H1 (cell line): ENCODE measurements around the gene ENOPH1. TPM values are rescaled to one million over a fixed set of nuclear protein-coding genes. Genes with fewer than 3 reads are reported as not detected.

Source experiments
- CTCF ChIA-PET: fragments of 300-600 bp; sonication (Branson Sonifier 250); formaldehyde crosslinking; loops from one replicate; lab custom pipeline; 2021; ENCODE audit not compliant: partially characterized antibody; lab: Charles Lee
- POLR2A ChIA-PET: fragments of 300-600 bp; sonication (Branson Sonifier 250); formaldehyde crosslinking; loops from one replicate; lab custom pipeline; 2021; ENCODE audit warnings: inconsistent platforms; ENCODE audit not compliant: partially characterized antibody; lab: Charles Lee
- DNase-seq, 2 experiments: peaks; one replicate each; pipeline versions ENCODE4 v3.0.0 to v3.0.0-alpha.2; 2010 to 2022; ENCODE audit warnings: low spot score in 2 of 2, low read depth in 1 of 2, mixed read lengths in 1 of 2
- FAIRE-seq: peaks from 2 replicates; lab custom pipeline; 2011; peaks lifted over from hg19 to GRCh38; lab: Jason Lieb, UNC
- H2AFZ ChIP-seq: 2 replicates; pipeline ENCODE4 v1.8.1; 2012; ENCODE audit warnings: low read length, inconsistent platforms
- H2AK5ac ChIP-seq: 2 replicates; pipeline ENCODE4 v1.6.1; 2013; ENCODE audit warnings: low read depth, low read length
- H2BK120ac ChIP-seq: replicated peaks from 2 replicates; pipeline ENCODE3; 2013; ENCODE audit warnings: low read depth, low read length, inconsistent platforms
- H2BK12ac ChIP-seq: 2 replicates; pipeline ENCODE4 v1.6.1; 2013; ENCODE audit warnings: low read depth, low read length
- H2BK15ac ChIP-seq: 2 replicates; pipeline ENCODE4 v1.6.1; 2013; ENCODE audit warnings: low read length
- H2BK20ac ChIP-seq: 2 replicates; pipeline ENCODE4 v1.6.1; 2013; ENCODE audit warnings: low read length
- H2BK5ac ChIP-seq: 2 replicates; pipeline ENCODE4 v1.6.1; 2013; ENCODE audit warnings: low read depth, low read length
- H3K14ac ChIP-seq: 2 replicates; pipeline ENCODE4 v1.6.1; 2013; ENCODE audit warnings: inconsistent platforms; ENCODE audit not compliant: insufficient read length
- H3K18ac ChIP-seq: 2 replicates; pipeline ENCODE4 v1.6.1; 2013; ENCODE audit warnings: low read length; ENCODE audit errors: extremely low read depth
- H3K23ac ChIP-seq: 2 replicates; pipeline ENCODE4 v1.6.1; 2013; ENCODE audit warnings: inconsistent platforms; ENCODE audit not compliant: insufficient read length
- H3K23me2 ChIP-seq: 2 replicates; pipeline ENCODE4 v1.6.1; 2013; ENCODE audit warnings: low read depth, low read length
- H3K27ac ChIP-seq: 2 replicates; pipeline ENCODE4 v1.6.1; 2011; ENCODE audit warnings: low read depth, low read length, inconsistent platforms
- H3K27me3 ChIP-seq, 4 experiments: replicated peaks in 1 of 4; 1 replicate in 1 of 4; 2 replicates in 3 of 4; pipeline versions ENCODE4 v1.6.1 to v1.8.1; 2011 to 2013; ENCODE audit warnings: low read length in 3 of 4, mild to moderate bottlenecking in 3 of 4, inconsistent platforms in 2 of 4, mixed read lengths in 2 of 4, moderate library complexity in 1 of 4; ENCODE audit not compliant: control insufficient read depth in 3 of 4, insufficient read depth in 3 of 4; ENCODE audit errors: extremely low read depth in 1 of 4
- H3K36me3 ChIP-seq, 4 experiments: 2 replicates each; pipeline versions ENCODE4 v1.6.1 to v1.8.1; 2011 to 2013; ENCODE audit warnings: mild to moderate bottlenecking in 4 of 4, low read length in 3 of 4, moderate library complexity in 2 of 4, control low read depth in 1 of 4, inconsistent platforms in 1 of 4; ENCODE audit not compliant: insufficient read depth in 4 of 4, control insufficient read depth in 2 of 4
- H3K4ac ChIP-seq: replicated peaks from 2 replicates; pipeline ENCODE3; 2013; ENCODE audit warnings: low read length, low read depth, mixed read lengths, inconsistent platforms; ENCODE audit not compliant: insufficient read length
- H3K4me1 ChIP-seq, 4 experiments: replicated peaks in 1 of 4; 1 replicate in 1 of 4; 2 replicates in 3 of 4; pipeline versions ENCODE4 v1.6.1 to v1.8.1; 2011 to 2013; ENCODE audit warnings: low read length in 3 of 4, inconsistent platforms in 2 of 4, mixed read lengths in 1 of 4; ENCODE audit not compliant: insufficient read depth in 4 of 4, control insufficient read depth in 3 of 4
- H3K4me2 ChIP-seq, 2 experiments: 2 replicates each; pipeline versions ENCODE4 v1.6.1 to v1.8.1; 2011 to 2013; ENCODE audit warnings: low read depth in 2 of 2, low read length in 2 of 2, control low read depth in 1 of 2, inconsistent platforms in 1 of 2, mild to moderate bottlenecking in 1 of 2; ENCODE audit not compliant: insufficient read depth in 1 of 2
- H3K4me3 ChIP-seq, 4 experiments: fragments of 200-600, 300-600 bp in 1 of 4; sonication (generic), shearing (Covaris generic), sonication (Bioruptor Twin) in 1 of 4; 2 replicates each; pipeline versions ENCODE4 v1.5.1 to v1.8.1; 2011 to 2016; ENCODE audit warnings: low read length in 4 of 4, low read depth in 3 of 4, control low read depth in 2 of 4, inconsistent platforms in 2 of 4, mild to moderate bottlenecking in 2 of 4, mixed read lengths in 1 of 4, moderate library complexity in 1 of 4; ENCODE audit not compliant: insufficient read depth in 2 of 4; ENCODE audit errors: extremely low read depth in 1 of 4
- H3K56ac ChIP-seq: replicated peaks from 2 replicates; pipeline ENCODE3; 2013; ENCODE audit warnings: low read depth, mild to moderate bottlenecking, mixed read lengths, low read length, inconsistent platforms; ENCODE audit not compliant: insufficient read length
- H3K79me1 ChIP-seq: 2 replicates; pipeline ENCODE4 v1.6.1; 2013; ENCODE audit warnings: low read depth, low read length, control low read depth
- H3K79me2 ChIP-seq, 2 experiments: 2 replicates each; pipeline versions ENCODE4 v1.6.1 to v1.8.1; 2012 to 2013; ENCODE audit warnings: low read length in 2 of 2, mild to moderate bottlenecking in 2 of 2, inconsistent platforms in 1 of 2; ENCODE audit not compliant: insufficient read depth in 2 of 2, control insufficient read depth in 1 of 2
- H3K9ac ChIP-seq, 4 experiments: replicated peaks in 1 of 4; 1 replicate in 1 of 4; 2 replicates in 3 of 4; pipeline versions ENCODE4 v1.6.1 to v1.8.1; 2011 to 2013; ENCODE audit warnings: low read depth in 3 of 4, low read length in 3 of 4, control low read depth in 2 of 4, mild to moderate bottlenecking in 2 of 4, moderate library complexity in 2 of 4, inconsistent platforms in 1 of 4; ENCODE audit errors: extremely low read depth in 1 of 4
- H3K9me3 ChIP-seq, 2 experiments: 2 replicates each; pipeline versions ENCODE4 v1.6.1 to v1.8.1; 2012 to 2013; ENCODE audit warnings: mild to moderate bottlenecking in 2 of 2, moderate library complexity in 2 of 2, control low read depth in 1 of 2, inconsistent platforms in 1 of 2, low read depth in 1 of 2, low read length in 1 of 2, mixed read lengths in 1 of 2; ENCODE audit not compliant: insufficient read depth in 2 of 2
- H4K20me1 ChIP-seq, 2 experiments: replicated peaks in 1 of 2; 2 replicates each; pipeline versions ENCODE3 to v1.8.1; 2011 to 2013; ENCODE audit warnings: inconsistent platforms in 2 of 2, low read length in 2 of 2, mild to moderate bottlenecking in 1 of 2; ENCODE audit not compliant: insufficient read depth in 2 of 2, control insufficient read depth in 1 of 2
- H4K5ac ChIP-seq: 2 replicates; pipeline ENCODE4 v1.6.1; 2013; ENCODE audit warnings: low read length, low read depth, mixed read lengths, inconsistent platforms; ENCODE audit not compliant: insufficient read length
- H4K8ac ChIP-seq: 2 replicates; pipeline ENCODE4 v1.8.0; 2013; ENCODE audit warnings: mild to moderate bottlenecking, moderate library complexity, low read length, inconsistent platforms; ENCODE audit not compliant: insufficient read depth; ENCODE audit errors: extremely low read depth
- H4K91ac ChIP-seq: replicated peaks from 2 replicates; pipeline ENCODE3; 2013; ENCODE audit warnings: low read length, mixed read lengths, inconsistent platforms; ENCODE audit not compliant: insufficient read length
- POLR2AphosphoS5 ChIP-seq: IDR thresholded peaks from 2 replicates; pipeline ENCODE4 v1.6.1; 2011; ENCODE audit warnings: low read depth, low read length
- RAD21 ChIP-seq, 2 experiments: IDR thresholded peaks in 1 of 2; conservative IDR thresholded peaks in 1 of 2; 2 replicates each; pipeline ENCODE4 v1.6.1; 2011; ENCODE audit warnings: low read depth in 2 of 2, low read length in 2 of 2, improper control_type of control experiment in 1 of 2, inconsistent platforms in 1 of 2, mild to moderate bottlenecking in 1 of 2, moderate library complexity in 1 of 2
- SIN3A ChIP-seq, 2 experiments: IDR thresholded peaks in 1 of 2; conservative IDR thresholded peaks in 1 of 2; 2 replicates each; pipeline ENCODE4 v1.6.1; 2011 to 2012; ENCODE audit warnings: low read length in 2 of 2, improper control_type of control experiment in 1 of 2, low read depth in 1 of 2, mild to moderate bottlenecking in 1 of 2
- WGBS, 2 experiments: shearing (Covaris generic) in 1 of 2; methylation state at CpG; one replicate each; pipeline versions ENCODE4 v1.1.6 to v1.1.7; 2013 to 2015; ENCODE audit warnings: low lambda C conversion rate in 2 of 2, mixed read lengths in 2 of 2, inconsistent platforms in 1 of 2, low coverage in 1 of 2, missing lambda C conversion rate in 1 of 2; ENCODE audit not compliant: insufficient replicate concordance in 2 of 2, insufficient coverage in 1 of 2, insufficient read length in 1 of 2; ENCODE audit errors: extremely low coverage in 1 of 2, missing lambda C conversion rate in 1 of 2; 5-methylcytosine and 5-hydroxymethylcytosine counted together
- polyA plus RNA-seq, 7 experiments: library from polyadenylated mRNA; depleted of rRNA in 3 of 7; stranded (reverse) in 5 of 7; unstranded in 2 of 7; fragments of >200 nt in 5 of 7; fragments of 200-250 nt in 2 of 7; gene quantifications; 1 replicate in 5 of 7; 2 replicates in 1 of 7; 4 replicates in 1 of 7; pipeline versions ENCODE4 v1.2.1 to v1.2.3, GENCODE V29; 2011 to 2013; ENCODE audit warnings: missing spikeins in 2 of 7, mixed read lengths in 2 of 7
- total RNA-seq: library from RNA; stranded (reverse); fragmentation: NEBNext Ultra II Directional; extraction: Animal tissue kit (Norgen Biotek cat#: 25700); gene quantifications from 2 replicates; pipeline ENCODE4 v1.2.1, GENCODE V29; 2021
- TF ChIP-seq, protein P1 (sequence below): IDR thresholded peaks from 2 replicates; pipeline ENCODE4 v1.6.1; 2011; ENCODE audit warnings: low read length, improper control_type of control experiment
- TF ChIP-seq, protein P2 (sequence below): IDR thresholded peaks from 2 replicates; pipeline ENCODE4 v1.6.1; 2011; ENCODE audit warnings: low read depth, mild to moderate bottlenecking, low read length; ENCODE audit not compliant: insufficient read depth

The ENOPH1 gene
- total and polyA plus RNA-seq, 2 of the 8 experiments (the other 6 are each of a cell fraction or from before 2014, with no cell fraction given) = 25.1 to 89.3 TPM

GRCh38 chr4:82447886-82448285 is 17.5 kb downstream of the ENOPH1 start:
- H3K9me3 ChIP-seq = no peaks in the 10 kb centered on the region
- WGBS, 2 experiments = 100% methylated on average over 1 of the region's 1 CpG; no CpG with 5 or more reads in 1 of the 2 experiments
- H2AFZ ChIP-seq = no peak overlapping the region
- no peak overlapping the region for H4K91ac ChIP-seq
- H2BK20ac ChIP-seq = no peak overlapping the region
- FAIRE-seq (no peak), DNase-seq (no peak)
- no peak overlapping the region for H2BK15ac ChIP-seq
- no peaks in the 10 kb centered on the region for H3K4me1 ChIP-seq
- no peak overlapping the region for H2BK5ac ChIP-seq
- H3K23ac ChIP-seq = no peak overlapping the region
- no peak overlapping the region for H4K8ac ChIP-seq
- H3K4me3 ChIP-seq = no peak overlapping the region
- no peaks in the 10 kb centered on the region for H3K27me3 ChIP-seq
- no peak overlapping the region for H3K14ac ChIP-seq
- ChIA-PET CTCF (interaction anchor here (2.1 kb wide), 1 partner anchor 12 kb away, joined by 4 read pairs; no protein-coding TSS in a partner anchor), POLR2A (interaction anchor here (2.3 to 4.2 kb wide), 2 partner anchors 17 to 19 kb away, joined by 6 to 21 read pairs; partner anchors contain the start of gene HNRNPDL)
- no peak overlapping the region for H3K56ac ChIP-seq
- H3K9ac ChIP-seq = no peak overlapping the region
- H2AK5ac ChIP-seq = no peak overlapping the region
- H3K23me2 ChIP-seq = no peaks in the 10 kb centered on the region
- H2BK120ac ChIP-seq = no peak overlapping the region
- no peak overlapping the region for H3K18ac ChIP-seq
- H3K79me2 ChIP-seq = peaks cover 8 to 83% of the 10 kb centered on the region in 2 experiments
- no peak overlapping the region for H3K27ac ChIP-seq
- no peak overlapping the region for H3K4ac ChIP-seq
- peaks cover 8% of the 10 kb centered on the region for H3K79me1 ChIP-seq
- no peak overlapping the region for H4K5ac ChIP-seq
- H4K20me1 ChIP-seq = peaks cover 3 to 7% of the 10 kb centered on the region in 2 experiments
- H2BK12ac ChIP-seq = no peak overlapping the region
- no peak overlapping the region for H3K4me2 ChIP-seq
- peaks cover 15 to 47% (median 38%) of the 10 kb centered on the region in 4 experiments for H3K36me3 ChIP-seq
- TF ChIP-seq, protein P1, sequence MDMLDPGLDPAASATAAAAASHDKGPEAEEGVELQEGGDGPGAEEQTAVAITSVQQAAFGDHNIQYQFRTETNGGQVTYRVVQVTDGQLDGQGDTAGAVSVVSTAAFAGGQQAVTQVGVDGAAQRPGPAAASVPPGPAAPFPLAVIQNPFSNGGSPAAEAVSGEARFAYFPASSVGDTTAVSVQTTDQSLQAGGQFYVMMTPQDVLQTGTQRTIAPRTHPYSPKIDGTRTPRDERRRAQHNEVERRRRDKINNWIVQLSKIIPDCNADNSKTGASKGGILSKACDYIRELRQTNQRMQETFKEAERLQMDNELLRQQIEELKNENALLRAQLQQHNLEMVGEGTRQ = no peak
- no peak for TF ChIP-seq RAD21 (IDR thresholded peaks at IDR 0.05 in 1 of 2, conservative IDR thresholded peaks at IDR 0.05 in 1 of 2; ENCODE audit: low read depth in 2 of 2, low read length in 2 of 2)
- no peak for TF ChIP-seq SIN3A (conservative IDR thresholded peaks at IDR 0.05 in 1 of 2, IDR thresholded peaks at IDR 0.05 in 1 of 2; ENCODE audit: low read depth in 1 of 2, low read length in 2 of 2)
- TF ChIP-seq, protein P2, sequence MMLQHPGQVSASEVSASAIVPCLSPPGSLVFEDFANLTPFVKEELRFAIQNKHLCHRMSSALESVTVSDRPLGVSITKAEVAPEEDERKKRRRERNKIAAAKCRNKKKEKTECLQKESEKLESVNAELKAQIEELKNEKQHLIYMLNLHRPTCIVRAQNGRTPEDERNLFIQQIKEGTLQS = no peak
- TF ChIP-seq POLR2AphosphoS5 = no peak
